ENCODE data around the gene TMEM271.
A peak's percentile ranks its signal among the peaks of the same experiment; 100 is the strongest.

TMEM271 gene

DNA sequence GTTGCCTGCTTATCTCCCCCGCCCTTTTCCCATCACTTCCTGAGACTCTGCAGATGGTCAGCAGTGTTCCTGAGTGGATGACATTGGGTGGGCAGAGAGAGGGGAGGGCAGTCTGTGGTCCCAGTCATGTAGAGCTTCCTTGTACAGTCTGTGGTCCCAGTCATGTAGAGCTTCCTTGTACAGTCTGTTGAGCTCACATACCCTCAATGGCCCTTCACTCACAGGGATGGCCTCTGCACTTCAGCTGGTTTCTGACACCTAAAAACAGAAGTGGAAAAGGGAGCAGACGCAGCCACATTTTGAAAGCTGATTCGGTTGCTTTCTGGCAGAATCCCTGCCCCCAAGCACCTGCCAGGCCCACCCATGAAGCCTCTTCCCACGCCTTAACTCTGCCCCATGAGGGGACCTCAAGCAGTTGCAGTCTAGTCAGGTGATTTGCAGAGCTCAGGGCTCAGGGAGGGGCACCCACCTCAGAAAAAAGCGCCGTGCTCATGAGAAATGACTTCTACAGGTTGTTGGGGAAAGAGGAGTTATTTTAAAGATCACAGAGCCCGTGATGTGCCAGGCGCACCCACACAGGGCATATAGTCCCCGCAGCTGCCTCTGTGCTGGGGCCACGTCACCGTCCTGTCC, 3.6 kb upstream of the TMEM271 start:
- DNase-seq (ENCODE audit: low read depth): no peak
- in situ Hi-C loops (cut with HindIII; ENCODE audit: low sequenced_read_pairs): no loop called here
- TF ChIP-seq, protein P1, sequence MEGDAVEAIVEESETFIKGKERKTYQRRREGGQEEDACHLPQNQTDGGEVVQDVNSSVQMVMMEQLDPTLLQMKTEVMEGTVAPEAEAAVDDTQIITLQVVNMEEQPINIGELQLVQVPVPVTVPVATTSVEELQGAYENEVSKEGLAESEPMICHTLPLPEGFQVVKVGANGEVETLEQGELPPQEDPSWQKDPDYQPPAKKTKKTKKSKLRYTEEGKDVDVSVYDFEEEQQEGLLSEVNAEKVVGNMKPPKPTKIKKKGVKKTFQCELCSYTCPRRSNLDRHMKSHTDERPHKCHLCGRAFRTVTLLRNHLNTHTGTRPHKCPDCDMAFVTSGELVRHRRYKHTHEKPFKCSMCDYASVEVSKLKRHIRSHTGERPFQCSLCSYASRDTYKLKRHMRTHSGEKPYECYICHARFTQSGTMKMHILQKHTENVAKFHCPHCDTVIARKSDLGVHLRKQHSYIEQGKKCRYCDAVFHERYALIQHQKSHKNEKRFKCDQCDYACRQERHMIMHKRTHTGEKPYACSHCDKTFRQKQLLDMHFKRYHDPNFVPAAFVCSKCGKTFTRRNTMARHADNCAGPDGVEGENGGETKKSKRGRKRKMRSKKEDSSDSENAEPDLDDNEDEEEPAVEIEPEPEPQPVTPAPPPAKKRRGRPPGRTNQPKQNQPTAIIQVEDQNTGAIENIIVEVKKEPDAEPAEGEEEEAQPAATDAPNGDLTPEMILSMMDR (IDR thresholded peaks at IDR 0.05; ENCODE audit: low read depth, low read length, missing control alignments): no peak
- no peak overlapping the region for H3K4me3 ChIP-seq (ENCODE audit: low read depth, low read length)

DNA sequence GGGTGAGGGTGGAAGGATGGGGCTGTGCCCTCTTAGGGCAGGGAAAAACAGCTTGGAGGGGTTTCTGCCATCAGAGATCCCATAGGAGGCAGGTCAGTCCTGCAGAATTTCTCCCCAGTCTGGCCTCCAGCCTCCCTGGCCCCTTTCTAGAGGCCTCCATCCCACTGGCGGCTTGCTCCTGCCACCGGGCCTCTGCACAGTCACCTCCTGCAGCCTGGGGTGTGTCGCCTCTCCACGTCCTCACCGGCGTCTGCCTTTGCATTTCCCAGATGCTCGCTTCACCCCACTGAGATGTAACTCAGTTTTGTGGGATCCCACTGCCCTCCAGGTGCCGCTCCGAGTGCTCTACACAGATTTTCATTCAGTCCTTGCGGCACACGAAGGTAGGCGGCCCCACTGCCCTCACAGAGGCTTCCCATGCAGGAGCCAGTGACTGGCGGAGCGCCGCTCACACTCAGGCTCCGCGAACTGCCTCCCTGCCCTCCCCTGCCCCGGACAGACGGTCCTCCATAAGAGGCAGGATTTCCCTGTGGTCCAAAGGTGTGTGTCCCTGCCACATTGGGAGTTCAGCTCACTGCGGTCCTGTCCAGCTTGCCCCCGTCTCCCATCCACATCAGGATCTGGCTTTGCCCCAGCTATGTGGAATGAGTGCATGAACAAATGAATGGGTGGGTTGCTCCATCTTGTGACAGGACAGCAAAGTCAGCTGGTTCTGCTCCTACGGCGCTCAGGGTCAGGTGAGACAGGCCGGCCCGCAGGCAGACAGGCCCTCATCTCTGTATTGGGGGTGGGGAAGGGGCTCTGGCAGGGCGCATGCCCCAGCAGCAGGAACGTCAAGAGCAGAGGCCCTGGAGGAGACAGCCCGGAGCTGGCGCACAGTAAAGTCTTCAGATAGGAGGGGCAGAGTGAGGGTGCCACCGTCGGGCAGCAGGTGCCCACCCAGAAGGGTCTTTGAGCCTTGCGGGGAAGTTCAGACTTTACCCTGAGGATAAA, 2.7 kb upstream of the TMEM271 start:
- TF ChIP-seq, protein P1 (IDR thresholded peaks at IDR 0.05; ENCODE audit: low read depth, low read length, missing control alignments): no peak
- in situ Hi-C loops (cut with HindIII; ENCODE audit: low sequenced_read_pairs): no loop called here
- no peak overlapping the region for H3K4me3 ChIP-seq (ENCODE audit: low read depth, low read length)
- DNase-seq (ENCODE audit: low read depth): no peak

DNA sequence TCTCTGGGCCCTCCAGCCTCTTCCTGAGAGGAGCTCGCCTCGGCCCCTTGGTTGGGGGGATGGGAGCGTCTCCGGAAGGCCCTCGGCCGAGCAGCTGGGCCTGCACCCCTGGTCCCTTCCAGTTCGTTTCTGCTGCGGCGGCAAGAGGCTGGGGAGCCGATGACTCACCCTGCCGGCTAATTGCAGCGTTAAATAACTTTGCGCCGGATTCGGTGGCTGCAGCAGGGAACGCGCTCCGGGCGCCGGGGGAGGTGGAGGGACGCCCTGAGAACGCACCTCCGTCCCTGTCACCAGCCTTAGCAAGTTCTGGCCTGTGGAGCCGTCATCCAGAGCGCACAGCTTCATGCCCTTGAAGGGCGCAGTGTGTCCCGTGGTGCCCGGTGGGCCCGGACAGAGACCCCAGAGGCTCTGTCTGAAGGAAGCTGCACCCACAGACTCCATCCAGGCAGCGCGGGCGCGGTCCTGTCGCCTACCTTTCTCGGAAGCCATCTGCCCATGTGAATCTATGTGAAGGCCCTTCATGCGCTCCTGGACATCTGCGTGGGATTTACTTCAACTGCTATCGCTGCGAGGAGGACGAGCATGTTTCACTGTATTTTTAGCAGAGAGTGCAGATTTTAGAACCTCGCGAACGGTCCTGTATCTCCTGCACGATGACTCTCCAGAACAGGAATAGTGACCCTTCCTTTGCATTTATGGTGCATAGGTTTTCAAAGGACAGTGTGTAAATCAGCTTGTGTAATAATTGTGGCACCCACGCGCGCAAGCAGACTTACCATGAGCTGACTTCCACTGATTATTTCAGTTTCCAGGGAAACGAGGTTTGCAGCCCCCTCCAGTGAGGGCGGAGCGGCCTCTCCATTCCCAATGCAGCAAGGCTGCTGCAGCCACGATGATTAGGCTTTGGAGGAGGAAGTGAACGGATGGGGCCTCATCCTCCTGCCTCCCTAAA, 1.7 kb upstream of the TMEM271 start:
- no peak overlapping the region for H3K4me3 ChIP-seq (ENCODE audit: low read depth, low read length)
- TF ChIP-seq, protein P1 (IDR thresholded peaks at IDR 0.05; ENCODE audit: low read depth, low read length, missing control alignments): no peak
- in situ Hi-C loops (cut with HindIII; ENCODE audit: low sequenced_read_pairs): no loop called here
- no peak for DNase-seq (ENCODE audit: low read depth)

DNA sequence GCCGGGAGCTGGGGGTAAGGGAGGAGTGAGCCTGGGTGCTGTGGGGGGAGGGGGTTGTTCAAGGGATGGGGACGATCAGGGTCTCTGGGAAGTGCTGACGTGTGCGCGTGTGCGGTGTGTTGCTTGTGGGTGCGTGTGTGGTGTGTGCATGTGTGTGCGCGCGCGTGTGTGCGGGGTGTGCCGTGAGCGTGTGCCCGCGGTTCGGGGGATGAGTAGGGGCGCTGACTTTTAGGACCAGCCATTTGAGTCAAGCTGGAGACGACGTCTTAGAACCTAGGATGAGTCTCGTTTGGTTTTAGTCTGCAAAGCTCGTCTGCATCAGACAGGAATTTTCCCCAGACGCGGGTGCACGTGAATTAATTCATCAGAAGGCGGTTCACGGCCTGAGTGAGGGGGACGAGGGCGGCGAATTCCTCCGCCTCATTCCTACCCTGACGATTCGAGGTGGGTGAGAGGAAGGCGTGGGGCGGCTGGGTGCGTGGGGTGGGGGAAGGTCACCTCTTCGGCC, 950 bp upstream of the TMEM271 start:
- TF ChIP-seq, protein P1 (IDR thresholded peaks at IDR 0.05; ENCODE audit: low read depth, low read length, missing control alignments): no peak
- DNase-seq (ENCODE audit: low read depth): no peak
- H3K4me3 ChIP-seq (ENCODE audit: low read depth, low read length): no peak overlapping the region
- in situ Hi-C loops (cut with HindIII; ENCODE audit: low sequenced_read_pairs): no loop called here

DNA sequence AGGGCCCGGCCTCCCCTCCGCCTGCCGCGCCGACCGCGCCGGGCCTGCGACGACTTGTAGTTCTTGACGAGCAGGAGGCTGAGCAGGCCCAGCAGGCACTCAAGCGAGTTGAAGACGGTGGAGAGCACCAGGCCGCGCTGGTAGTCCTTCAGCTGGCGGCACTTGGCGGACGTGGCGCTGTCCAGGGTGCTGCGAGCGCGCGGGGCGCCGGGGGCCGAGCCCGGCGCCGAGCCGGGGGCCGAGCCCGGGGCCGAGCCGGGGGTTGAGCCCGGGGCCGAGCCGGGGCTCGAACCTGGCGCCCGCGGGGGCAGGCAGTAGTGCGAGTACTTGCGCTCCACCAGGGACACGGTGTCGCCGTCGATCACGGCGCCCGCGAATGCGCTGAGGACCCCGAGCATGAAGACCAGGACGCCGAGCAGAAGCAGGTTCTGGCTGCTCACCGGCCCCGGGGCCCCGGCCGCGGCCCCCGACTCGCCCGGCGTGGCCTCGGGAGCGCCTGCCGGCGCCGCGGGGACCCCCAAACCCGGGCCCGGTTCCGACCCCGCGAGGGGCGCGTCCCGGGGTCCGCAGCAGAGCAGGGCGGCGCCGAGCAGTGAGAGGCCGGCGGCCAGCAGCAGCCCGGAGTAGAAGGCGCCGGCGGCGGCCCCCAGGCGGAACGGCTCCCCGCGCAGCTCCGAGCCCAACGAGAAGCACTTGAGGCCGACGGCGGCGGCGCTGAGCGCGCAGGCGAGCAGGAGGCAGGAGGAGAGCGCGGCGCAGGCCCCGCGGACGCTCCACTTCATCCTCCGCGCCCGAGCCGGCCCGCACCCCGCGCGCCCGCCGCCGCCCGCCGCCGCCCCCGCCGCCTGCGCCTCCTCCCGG, 584 bp downstream of the TMEM271 start:
- in situ Hi-C loops (cut with HindIII; ENCODE audit: low sequenced_read_pairs): no loop called here
- no peak overlapping the region for H3K4me3 ChIP-seq (ENCODE audit: low read depth, low read length)
- DNase-seq (ENCODE audit: low read depth): peak; percentile 37
- TF ChIP-seq, protein P1 (IDR thresholded peaks at IDR 0.05; ENCODE audit: low read depth, low read length, missing control alignments): no peak

Data from astrocyte of the cerebellum (primary cell).